ENCODE results near the gene DYNLT2B.

DNA sequence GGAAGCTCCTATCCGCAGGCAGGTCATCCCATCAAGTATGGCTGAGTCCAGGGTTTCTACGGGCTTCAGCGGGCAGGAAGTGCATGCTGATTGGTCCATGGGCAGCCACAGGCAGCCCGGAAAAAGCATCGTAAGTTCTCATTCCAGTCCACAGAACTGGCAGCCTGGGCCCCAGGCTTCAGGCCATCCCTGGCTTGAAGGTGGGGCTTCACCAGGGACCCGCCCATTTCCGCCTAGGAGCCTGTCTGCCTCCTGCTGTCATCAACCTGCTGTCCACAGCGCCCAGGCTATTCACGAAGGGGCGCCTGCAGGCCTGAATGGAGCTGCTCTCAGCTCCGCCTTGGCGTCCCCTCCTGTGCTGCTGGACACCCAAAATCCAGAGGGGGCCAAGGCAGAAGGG is 44.4 kb downstream of the DYNLT2B start:
- TF ChIP-seq, protein P1, sequence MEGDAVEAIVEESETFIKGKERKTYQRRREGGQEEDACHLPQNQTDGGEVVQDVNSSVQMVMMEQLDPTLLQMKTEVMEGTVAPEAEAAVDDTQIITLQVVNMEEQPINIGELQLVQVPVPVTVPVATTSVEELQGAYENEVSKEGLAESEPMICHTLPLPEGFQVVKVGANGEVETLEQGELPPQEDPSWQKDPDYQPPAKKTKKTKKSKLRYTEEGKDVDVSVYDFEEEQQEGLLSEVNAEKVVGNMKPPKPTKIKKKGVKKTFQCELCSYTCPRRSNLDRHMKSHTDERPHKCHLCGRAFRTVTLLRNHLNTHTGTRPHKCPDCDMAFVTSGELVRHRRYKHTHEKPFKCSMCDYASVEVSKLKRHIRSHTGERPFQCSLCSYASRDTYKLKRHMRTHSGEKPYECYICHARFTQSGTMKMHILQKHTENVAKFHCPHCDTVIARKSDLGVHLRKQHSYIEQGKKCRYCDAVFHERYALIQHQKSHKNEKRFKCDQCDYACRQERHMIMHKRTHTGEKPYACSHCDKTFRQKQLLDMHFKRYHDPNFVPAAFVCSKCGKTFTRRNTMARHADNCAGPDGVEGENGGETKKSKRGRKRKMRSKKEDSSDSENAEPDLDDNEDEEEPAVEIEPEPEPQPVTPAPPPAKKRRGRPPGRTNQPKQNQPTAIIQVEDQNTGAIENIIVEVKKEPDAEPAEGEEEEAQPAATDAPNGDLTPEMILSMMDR (IDR thresholded peaks at IDR 0.05; ENCODE audit: poor library complexity): no peak
- TF ChIP-seq EZH2phosphoT487 (IDR thresholded peaks at IDR 0.05; ENCODE audit: low read depth, severe bottlenecking, unreplicated experiment) (no peak), EZH2 (IDR thresholded peaks at IDR 0.05; ENCODE audit: borderline replicate concordance) (no peak)
